HepG2 (cell line): ENCODE results near the gene RAMAC. TPM values are rescaled to one million over a fixed set of nuclear protein-coding genes. Genes with fewer than 3 reads are reported as not detected.

ENCODE experiments used
- ATAC-seq: fragments of 200-7000 bp; cut with Tn5 transposase; 3 replicates; pipeline ENCODE4 v1.9.1; 2020; ENCODE audit warnings: mild to moderate bottlenecking, moderate library complexity
- BruUV-seq: library from RNA; stranded (reverse); fragments of 400-500 nt; replicated peaks from 2 replicates; lab custom pipeline; 2021; lab: Mats Ljungman, UMichigan
- CTCF ChIA-PET: fragments of 300-600 bp; formaldehyde crosslinking; extraction: SDS; loops from one replicate; lab custom pipeline; 2021; ENCODE audit warnings: low total read pairs, inconsistent platforms, low intra/inter-chr PET ratio; lab: Yijun Ruan, JAX
- POLR2A ChIA-PET: fragments of 350-600 bp; sonication (Branson Sonifier 250); formaldehyde crosslinking; loops from one replicate; lab custom pipeline; 2020; ENCODE audit warnings: antibody characterized with exemption, inconsistent platforms; lab: Yijun Ruan, JAX
- DNase-seq: peaks from one replicate; pipeline ENCODE4 v3.0.0-alpha.2; 2015; ENCODE audit warnings: low spot score
- FAIRE-seq: peaks from 3 replicates; lab custom pipeline; 2011; peaks lifted over from hg19 to GRCh38; lab: Jason Lieb, UNC
- H2AFZ ChIP-seq: one replicate; pipeline ENCODE4 v1.6.1; 2011; ENCODE audit warnings: low read length, inconsistent platforms
- H3K27ac ChIP-seq: fragments of 300-600 bp; 3 replicates; pipeline ENCODE4 v1.8.0; 2011; ENCODE audit warnings: mixed run types, mild to moderate bottlenecking, mixed read lengths, low read length, inconsistent platforms; ENCODE audit not compliant: insufficient read depth; ENCODE audit errors: extremely low read length
- H3K27me3 ChIP-seq, 2 experiments: fragments of 200-600 bp in 1 of 2; 2 replicates in 1 of 2; 3 replicates in 1 of 2; pipeline versions ENCODE4 v1.6.0 to v1.8.0; 2011; ENCODE audit warnings: low read length in 2 of 2, mild to moderate bottlenecking in 2 of 2, moderate library complexity in 2 of 2, inconsistent platforms in 1 of 2; ENCODE audit not compliant: insufficient read depth in 2 of 2, control insufficient read depth in 1 of 2
- H3K36me3 ChIP-seq, 2 experiments: fragments of 200-600 bp in 1 of 2; replicated peaks in 1 of 2; 2 replicates in 1 of 2; 3 replicates in 1 of 2; pipeline versions ENCODE4 v1.5.1 to v1.8.0; 2011; ENCODE audit warnings: low read length in 2 of 2, inconsistent platforms in 1 of 2; ENCODE audit not compliant: insufficient read depth in 2 of 2, control insufficient read depth in 1 of 2
- H3K4me1 ChIP-seq: 2 replicates; pipeline ENCODE4 v1.5.1; 2012; ENCODE audit warnings: low read length, inconsistent platforms; ENCODE audit not compliant: insufficient read depth
- H3K4me2 ChIP-seq: 2 replicates; pipeline ENCODE4 v1.6.0; 2011; ENCODE audit warnings: low read depth, low read length, inconsistent platforms
- H3K4me3 ChIP-seq, 3 experiments: fragments of 200-600 bp in 1 of 3; sonication (generic), shearing (Covaris generic) in 1 of 3; replicated peaks in 1 of 3; 2 replicates each; pipeline ENCODE4 v1.5.1; 2011 to 2016; ENCODE audit warnings: low read length in 3 of 3, inconsistent platforms in 2 of 3, low read depth in 2 of 3, mild to moderate bottlenecking in 2 of 3, control low read depth in 1 of 3, mixed read lengths in 1 of 3; ENCODE audit not compliant: insufficient read depth in 1 of 3
- H3K79me2 ChIP-seq: one replicate; pipeline ENCODE4 v1.6.1; 2011; ENCODE audit warnings: low read length, inconsistent platforms; ENCODE audit not compliant: insufficient read depth
- H3K9ac ChIP-seq: 2 replicates; pipeline ENCODE4 v1.6.0; 2011; ENCODE audit warnings: mild to moderate bottlenecking, low read depth, low read length, inconsistent platforms; ENCODE audit not compliant: insufficient read depth
- H3K9me3 ChIP-seq: 2 replicates; pipeline ENCODE4 v1.5.1; 2012; ENCODE audit warnings: mild to moderate bottlenecking, low read length
- H4K20me1 ChIP-seq: 2 replicates; pipeline ENCODE4 v1.6.0; 2011; ENCODE audit warnings: inconsistent platforms, mild to moderate bottlenecking, low read length, moderate library complexity; ENCODE audit not compliant: insufficient read depth
- AGO2 ChIP-seq: fragments of 200-400 bp; formaldehyde crosslinking; optimal IDR thresholded peaks from 2 replicates; pipeline ENCODE3; 2017; ENCODE audit warnings: mild to moderate bottlenecking, low read depth, low read length, moderate library complexity
- GFI1 ChIP-seq: sonication (generic); formaldehyde crosslinking; IDR thresholded peaks from 2 replicates; pipeline ENCODE4 v1.5.0; 2020; ENCODE audit warnings: missing genetic modification reagents, mild to moderate bottlenecking, borderline replicate concordance
- RAD51 ChIP-seq: fragments of 450-650 bp; IDR thresholded peaks from 2 replicates; pipeline ENCODE4 v1.6.1; 2016; ENCODE audit warnings: borderline replicate concordance
- SNAI1 ChIP-seq: sonication (generic); formaldehyde crosslinking; IDR thresholded peaks from 2 replicates; pipeline ENCODE4 v1.5.0; 2020; ENCODE audit warnings: mild to moderate bottlenecking, missing genetic modification reagents, borderline replicate concordance
- TP53 ChIP-seq: sonication (generic); formaldehyde crosslinking; conservative IDR thresholded peaks from 2 replicates; pipeline ENCODE4 v1.4.0; 2020; ENCODE audit warnings: missing genetic modification reagents
- TRIM24 ChIP-seq: sonication (generic); formaldehyde crosslinking; IDR thresholded peaks from 2 replicates; pipeline ENCODE4 v1.8.0; 2022; ENCODE audit warnings: mild to moderate bottlenecking, missing genetic modification reagents
- ZNF510 ChIP-seq: sonication (generic); formaldehyde crosslinking; IDR thresholded peaks from 2 replicates; pipeline ENCODE4 v1.4.0; 2020; ENCODE audit warnings: low read depth, mild to moderate bottlenecking, missing genetic modification reagents
- ZNF556 ChIP-seq: sonication (generic); formaldehyde crosslinking; IDR thresholded peaks from 2 replicates; pipeline ENCODE4 v1.4.0; 2020; ENCODE audit warnings: mild to moderate bottlenecking, missing genetic modification reagents, borderline replicate concordance
- ZNF652 ChIP-seq: IDR thresholded peaks from 2 replicates; pipeline ENCODE4 v1.6.1; 2016; ENCODE audit warnings: low read depth, borderline replicate concordance
- ZNF7 ChIP-seq: IDR thresholded peaks from 2 replicates; pipeline ENCODE4 v1.6.1; 2016; ENCODE audit warnings: missing biosample characterization, missing genetic modification reagents
- WGBS: methylation state at CpG from one replicate; pipeline ENCODE4 v1.1.6; 2017; ENCODE audit warnings: low lambda C conversion rate; 5-methylcytosine and 5-hydroxymethylcytosine counted together
- in situ Hi-C: cut with HindIII; loops from 2 replicates; pipeline ENCODE4 v1.10.0; 2017; ENCODE audit warnings: low pct_unique_long_range_greater_than_20kb; ENCODE audit not compliant: extremely low pct_ligation_motif_present
- intact Hi-C: fragments of 100-400 bp; cut with micrococcal nuclease; formaldehyde crosslinking; loops from one replicate; pipeline ENCODE4 v1.10.0; 2022; ENCODE audit not compliant: unreplicated experiment
- polyA plus RNA-seq, 8 experiments: library from polyadenylated mRNA; depleted of rRNA in 3 of 8; stranded (reverse) in 7 of 8; unstranded in 1 of 8; fragments of >200 nt; fragmentation: Illumina TruSeq in 4 of 8; extraction: Trizol in 4 of 8; gene quantifications; 2 replicates each; pipeline versions ENCODE4 v1.2.1 to v1.2.3, GENCODE V29; 2011 to 2016; ENCODE audit warnings: low read depth in 4 of 8, missing spikeins in 1 of 8, mixed read lengths in 1 of 8; ENCODE audit not compliant: insufficient read depth in 1 of 8
- total RNA-seq, 5 experiments: library from RNA; depleted of rRNA; stranded (reverse); fragments of >200 nt; fragmentation: Illumina TruSeq; extraction: Trizol; gene quantifications; 2 replicates each; pipeline ENCODE4 v1.2.3, GENCODE V29; 2016; ENCODE audit warnings: low read depth in 1 of 5
- TF ChIP-seq, protein P1 (sequence below): sonication (generic); formaldehyde crosslinking; IDR thresholded peaks from 2 replicates; pipeline ENCODE4 v1.4.0; 2020; ENCODE audit warnings: missing genetic modification reagents
- TF ChIP-seq, protein P2 (sequence below): sonication (generic); formaldehyde crosslinking; IDR thresholded peaks from 2 replicates; pipeline ENCODE4 v1.8.1; 2023; ENCODE audit warnings: mild to moderate bottlenecking, inconsistent platforms, moderate library complexity, missing genetic modification reagents, borderline replicate concordance

Gene RAMAC
- total and polyA plus RNA-seq, 2 of the 13 experiments (the other 11 are each of a cell fraction or from before 2014, with no cell fraction given): 22.2 to 45.9 TPM

DNA sequence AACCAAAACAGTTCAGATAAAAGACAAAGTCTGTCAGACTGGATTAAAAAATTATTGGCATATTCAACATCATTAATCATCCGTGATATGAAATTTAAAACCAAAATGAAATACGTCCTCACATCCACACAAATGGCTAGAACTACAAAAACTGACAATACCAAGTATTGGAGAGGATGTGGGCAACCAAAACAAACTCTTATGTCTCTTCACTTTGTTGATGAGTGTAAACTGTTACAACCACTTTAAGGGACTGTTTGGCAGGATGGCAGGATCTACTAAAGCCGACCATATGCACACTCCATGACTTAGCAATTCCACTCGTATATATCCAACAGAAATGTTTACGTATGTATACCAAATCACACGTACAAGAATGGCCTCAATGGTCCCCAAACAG is 50.2 kb downstream of the RAMAC start:
- peaks cover 10% of the 10 kb centered on the region; the same call in 1 of the 2 replicates for H4K20me1 ChIP-seq
- FAIRE-seq: no peak
- TF ChIP-seq SNAI1 (CRISPR knock-in tag) (no peak), ZNF7 (no peak), TP53 (CRISPR knock-in tag) (no peak), RAD51 (no peak), ZNF652 (CRISPR knock-in tag) (no peak), GFI1 (no peak), TRIM24 (CRISPR knock-in tag) (no peak), ZNF556 (CRISPR knock-in tag) (no peak), AGO2 (no peak), ZNF510 (no peak)
- TF ChIP-seq, protein P1, sequence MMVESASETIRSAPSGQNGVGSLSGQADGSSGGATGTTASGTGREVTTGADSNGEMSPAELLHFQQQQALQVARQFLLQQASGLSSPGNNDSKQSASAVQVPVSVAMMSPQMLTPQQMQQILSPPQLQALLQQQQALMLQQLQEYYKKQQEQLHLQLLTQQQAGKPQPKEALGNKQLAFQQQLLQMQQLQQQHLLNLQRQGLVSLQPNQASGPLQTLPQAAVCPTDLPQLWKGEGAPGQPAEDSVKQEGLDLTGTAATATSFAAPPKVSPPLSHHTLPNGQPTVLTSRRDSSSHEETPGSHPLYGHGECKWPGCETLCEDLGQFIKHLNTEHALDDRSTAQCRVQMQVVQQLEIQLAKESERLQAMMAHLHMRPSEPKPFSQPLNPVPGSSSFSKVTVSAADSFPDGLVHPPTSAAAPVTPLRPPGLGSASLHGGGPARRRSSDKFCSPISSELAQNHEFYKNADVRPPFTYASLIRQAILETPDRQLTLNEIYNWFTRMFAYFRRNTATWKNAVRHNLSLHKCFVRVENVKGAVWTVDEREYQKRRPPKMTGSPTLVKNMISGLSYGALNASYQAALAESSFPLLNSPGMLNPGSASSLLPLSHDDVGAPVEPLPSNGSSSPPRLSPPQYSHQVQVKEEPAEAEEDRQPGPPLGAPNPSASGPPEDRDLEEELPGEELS (CRISPR knock-in tag): no peak
- TF ChIP-seq, protein P2, sequence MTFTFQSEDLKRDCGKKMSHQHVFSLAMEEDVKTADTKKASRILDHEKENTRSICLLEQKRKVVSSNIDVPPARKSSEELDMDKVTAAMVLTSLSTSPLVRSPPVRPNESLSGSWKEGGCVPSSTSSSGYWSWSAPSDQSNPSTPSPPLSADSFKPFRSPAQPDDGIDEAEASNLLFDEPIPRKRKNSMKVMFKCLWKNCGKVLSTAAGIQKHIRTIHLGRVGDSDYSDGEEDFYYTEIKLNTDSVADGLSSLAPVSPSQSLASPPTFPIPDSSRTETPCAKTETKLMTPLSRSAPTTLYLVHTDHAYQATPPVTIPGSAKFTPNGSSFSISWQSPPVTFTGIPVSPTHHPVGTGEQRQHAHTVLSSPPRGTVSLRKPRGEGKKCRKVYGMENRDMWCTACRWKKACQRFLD (CRISPR knock-in tag): no peak
- TF ChIP-seq, all 625 proteins: peak for 0
- Histone ChIP-seq H3K79me2 (peaks cover 66% of the 10 kb centered on the region), H3K27ac (no peak overlapping the region), H3K4me3 (no peak overlapping the region), H3K36me3 (peaks cover 3 to 40% of the 10 kb centered on the region in 2 experiments; a peak in 4 of 5 replicates), H3K9ac (no peak overlapping the region), H3K4me2 (no peak overlapping the region), H3K9me3 (no peaks in the 10 kb centered on the region), H3K4me1 (no peaks in the 10 kb centered on the region), H2AFZ (no peak overlapping the region), H3K27me3 (no peaks in the 10 kb centered on the region)
- ATAC-seq: no peak
- POLR2A ChIA-PET: interaction anchor here (0.6 kb wide), 1 partner anchor 23 kb away, joined by 3 read pairs; no protein-coding TSS in a partner anchor
- intact Hi-C loops: no loop called here
- DNase-seq: no peak
- 96% methylated on average over 6 of the region's 6 CpGs for WGBS
- CTCF ChIA-PET: no interaction called here
- in situ Hi-C loops: no loop called here
- no TSS peak for BruUV-seq
